ENCODE measurements around the gene ASTN2.

ASTN2 gene

GRCh38 chr9:116491659-116492058 is 923.2 kb downstream of the ASTN2 start:
- no peak for DNase-seq

GRCh38 chr9:116491219-116491618 is 923.6 kb downstream of the ASTN2 start:
- DNase-seq, result no peak

- no peak for DNase-seq
Observed at GRCh38 chr9:116490321-116490720, 924.5 kb downstream of the ASTN2 start.

- DNase-seq, result no peak
Observed at GRCh38 chr9:116488373-116488772, 926.5 kb downstream of the ASTN2 start.

- DNase-seq, result no peak
Observed at GRCh38 chr9:116484492-116485061, 930.3 kb downstream of the ASTN2 start.

- DNase-seq, result no peak
Observed at GRCh38 chr9:116483622-116484491, 931.0 kb downstream of the ASTN2 start.

GRCh38 chr9:116482740-116483139 is 932.1 kb downstream of the ASTN2 start:
- DNase-seq, result peak; percentile 90

GRCh38 chr9:116480700-116481099 is 934.2 kb downstream of the ASTN2 start:
- DNase-seq, result no peak

GRCh38 chr9:116479967-116480366 is 934.9 kb downstream of the ASTN2 start:
- DNase-seq, result no peak

- DNase-seq, result no peak
Observed at GRCh38 chr9:116479056-116479544, 935.8 kb downstream of the ASTN2 start.

- DNase-seq, result no peak
Observed at GRCh38 chr9:116477584-116478141, 937.2 kb downstream of the ASTN2 start.

GRCh38 chr9:116476935-116477381 is 937.9 kb downstream of the ASTN2 start:
- no peak for DNase-seq

GRCh38 chr9:116476002-116476401 is 938.9 kb downstream of the ASTN2 start:
- DNase-seq, result no peak

- no peak for DNase-seq
Observed at GRCh38 chr9:116475201-116475600, 939.7 kb downstream of the ASTN2 start.

- DNase-seq, result no peak
Observed at GRCh38 chr9:116471944-116472506, 942.8 kb downstream of the ASTN2 start.

GRCh38 chr9:116471093-116471906 is 943.6 kb downstream of the ASTN2 start:
- DNase-seq, result no peak

- no peak for DNase-seq
Observed at GRCh38 chr9:116468793-116469527, 945.9 kb downstream of the ASTN2 start.

GRCh38 chr9:116468369-116468768 is 946.5 kb downstream of the ASTN2 start:
- DNase-seq, result no peak

- DNase-seq, result no peak
Observed at GRCh38 chr9:116467740-116468351, 947.0 kb downstream of the ASTN2 start.

- no peak for DNase-seq
Observed at GRCh38 chr9:116466271-116467235, 948.3 kb downstream of the ASTN2 start.

Measured in NCI-H2029 treated with DMSO at 0.1 percent for 48 hours (cell line).